ENCODE results near the gene HOXD12.

Gene HOXD12

GRCh38 chr2:176088937-176089842, 10.4 kb upstream of the HOXD12 start:
- H3K4me1 ChIP-seq: peaks cover 0 to 49% (median 41%) of the 10 kb centered on the region in 4 donors

GRCh38 chr2:176089843-176090395, 9.7 kb upstream of the HOXD12 start:
- no peaks in the 10 kb centered on the region for H3K9me3 ChIP-seq
- no peaks in the 10 kb centered on the region for H3K36me3 ChIP-seq
- H3K27ac ChIP-seq: no peak overlapping the region
- H3K4me1 ChIP-seq: peaks cover 0 to 47% (median 37%) of the 10 kb centered on the region in 4 donors
- no peak for TF ChIP-seq CTCF (IDR thresholded peaks at IDR 0.05)
- H3K4me3 ChIP-seq: no peak overlapping the region
- intact Hi-C loops (cut with DNase I; ENCODE audit: low total_unique reads): loop anchor here (2.0 to 5.0 kb wide), 2 partner anchors 88 to 401 kb away; partner anchors contain the start of gene LNPK
- peaks cover 9 to 100% of the 10 kb centered on the region in 2 donors for H3K27me3 ChIP-seq
- DNase-seq: no peak

More at GRCh38 chr2:176088937-176089842, 10.4 kb upstream of the HOXD12 start:
- TF ChIP-seq CTCF (IDR thresholded peaks at IDR 0.05): no peak
- Histone ChIP-seq H3K27ac (no peak overlapping the region), H3K36me3 (no peaks in the 10 kb centered on the region), H3K4me3 (no peak overlapping the region), H3K9me3 (no peaks in the 10 kb centered on the region), H3K27me3 (peaks cover 9 to 100% of the 10 kb centered on the region in 2 donors)
- no peak for DNase-seq
- intact Hi-C loops (cut with DNase I; ENCODE audit: low total_unique reads): loop anchor here (2.0 kb wide), 1 partner anchor 400 kb away; no protein-coding TSS in a partner anchor

GRCh38 chr2:176090862-176091261, 8.7 kb upstream of the HOXD12 start:
- Histone ChIP-seq H3K4me1 (peaks cover 0 to 38% (median 28%) of the 10 kb centered on the region in 4 donors), H3K4me3 (no peak overlapping the region), H3K9me3 (no peaks in the 10 kb centered on the region), H3K36me3 (no peaks in the 10 kb centered on the region), H3K27ac (no peak overlapping the region), H3K27me3 (peaks cover 9 to 100% of the 10 kb centered on the region in 2 donors)
- intact Hi-C loops (cut with DNase I; ENCODE audit: low total_unique reads): loop anchor here (5.0 kb wide), 1 partner anchor 89 kb away; the partner anchor contains the start of gene LNPK
- no peak for DNase-seq
- TF ChIP-seq CTCF (IDR thresholded peaks at IDR 0.05): no peak

- no peak overlapping the region for H3K4me3 ChIP-seq
- H3K27ac ChIP-seq: no peak overlapping the region
- peaks cover 7 to 100% of the 10 kb centered on the region in 2 donors for H3K27me3 ChIP-seq
- intact Hi-C loops (cut with DNase I; ENCODE audit: low total_unique reads): loop anchor here (5.0 kb wide), 1 partner anchor 89 kb away; the partner anchor contains the start of gene LNPK
- peak in 1 of 2 donors; percentile 48 for DNase-seq
- no peak for TF ChIP-seq CTCF (IDR thresholded peaks at IDR 0.05)
- peaks cover 0 to 34% (median 25%) of the 10 kb centered on the region in 4 donors for H3K4me1 ChIP-seq
- no peaks in the 10 kb centered on the region for H3K9me3 ChIP-seq
- H3K36me3 ChIP-seq: no peaks in the 10 kb centered on the region
These were observed 8.0 kb upstream of the HOXD12 start for GRCh38 chr2:176091329-176092258.

Measured in tibial artery (tissue), 4 donors.